HCT116 (cell line): ENCODE results near the gene ADCY6. TPM values are rescaled to one million over a fixed set of nuclear protein-coding genes. Genes with fewer than 3 reads are reported as not detected.

Experiments used
- ATAC-seq: fragments of 200-7000 bp; cut with Tn5 transposase; 2 replicates; pipeline ENCODE4 v1.9.1; 2020; ENCODE audit warnings: mild to moderate bottlenecking, moderate library complexity
- BruUV-seq: library from RNA; stranded (reverse); fragments of 400-500 nt; replicated peaks from 2 replicates; lab custom pipeline; 2021; lab: Mats Ljungman, UMichigan
- CTCF ChIA-PET: fragments of 300-600 bp; sonication (Branson Sonifier 250); formaldehyde crosslinking; loops from one replicate; lab custom pipeline; 2021; ENCODE audit warnings: antibody characterized with exemption; lab: Charles Lee
- POLR2A ChIA-PET: fragments of 300-600, 350-600 bp; sonication (Branson Sonifier 250); formaldehyde crosslinking; loops from one replicate; lab custom pipeline; 2021; ENCODE audit warnings: antibody characterized with exemption; lab: Charles Lee
- RAD21 ChIA-PET, 2 experiments: fragments of 300-600 bp; sonication (Branson Sonifier 250); formaldehyde crosslinking; loops; one replicate each; lab custom pipeline; 2023; ENCODE audit warnings: low total read pairs in 2 of 2; ENCODE audit not compliant: uncharacterized antibody in 2 of 2, unreplicated experiment in 2 of 2, low non-redundant PET in 1 of 2; lab: Charles Lee
- DNase-seq: peaks from one replicate; pipeline ENCODE4 v3.0.0-alpha.2; 2010; ENCODE audit warnings: low read depth, low spot score
- H2AFZ ChIP-seq: fragments of 200-600 bp; shearing (Covaris generic), sonication (generic); 2 replicates; pipeline ENCODE4 v1.6.1; 2017; ENCODE audit warnings: low read depth, mixed run types, mixed read lengths, antibody characterized with exemption, low read length; ENCODE audit not compliant: poor library complexity, severe bottlenecking
- H3K27ac ChIP-seq: 2 replicates; pipeline ENCODE4 v1.5.1; 2012; ENCODE audit warnings: low read depth, low read length
- H3K27me3 ChIP-seq: fragments of 200-600 bp; sonication (generic); 2 replicates; pipeline ENCODE4 v1.6.1; 2016; ENCODE audit warnings: mixed run types, low read length, mixed read lengths; ENCODE audit not compliant: insufficient read depth
- H3K36me3 ChIP-seq, 2 experiments: fragments of 200-500 bp in 1 of 2; fragments of 200-600 bp in 1 of 2; sonication (Bioruptor generic) in 1 of 2; sonication (generic) in 1 of 2; 2 replicates each; pipeline versions ENCODE4 v1.5.1 to v1.6.1; 2014 to 2016; ENCODE audit warnings: low read length in 2 of 2, inconsistent platforms in 1 of 2, mixed read lengths in 1 of 2, mixed run types in 1 of 2; ENCODE audit not compliant: insufficient read depth in 2 of 2, control insufficient read depth in 1 of 2
- H3K4me1 ChIP-seq, 2 experiments: fragments of 200-600 bp in 1 of 2; sonication (generic) in 1 of 2; 2 replicates each; pipeline versions ENCODE4 v1.5.1 to v1.6.1; 2012 to 2017; ENCODE audit warnings: low read length in 2 of 2, inconsistent platforms in 1 of 2, mild to moderate bottlenecking in 1 of 2, mixed read lengths in 1 of 2, mixed run types in 1 of 2, moderate library complexity in 1 of 2; ENCODE audit not compliant: insufficient read depth in 2 of 2, control insufficient read depth in 1 of 2
- H3K4me2 ChIP-seq: fragments of 200-600 bp; sonication (generic); 2 replicates; pipeline ENCODE4 v1.6.1; 2017; ENCODE audit warnings: mixed run types, low read length, mixed read lengths
- H3K4me3 ChIP-seq, 2 experiments: fragments of 200-600 bp in 1 of 2; sonication (generic) in 1 of 2; replicated peaks in 1 of 2; 2 replicates each; pipeline ENCODE4 v1.5.1; 2011 to 2016; ENCODE audit warnings: low read length in 2 of 2, control low read depth in 1 of 2, low read depth in 1 of 2, mild to moderate bottlenecking in 1 of 2, mixed read lengths in 1 of 2, mixed run types in 1 of 2
- H3K79me2 ChIP-seq: fragments of 200-600 bp; sonication (generic); 2 replicates; pipeline ENCODE4 v1.6.1; 2017; ENCODE audit warnings: mild to moderate bottlenecking, mixed run types, low read length, moderate library complexity, mixed read lengths; ENCODE audit not compliant: insufficient read depth
- H3K9ac ChIP-seq: fragments of 200-600 bp; sonication (generic); 2 replicates; pipeline ENCODE4 v1.6.1; 2016; ENCODE audit warnings: low read length, mixed read lengths
- H3K9me2 ChIP-seq: fragments of 200-600 bp; sonication (generic), shearing (Covaris generic); 2 replicates; pipeline ENCODE4 v1.6.1; 2017; ENCODE audit warnings: mixed run types, mild to moderate bottlenecking, moderate library complexity; ENCODE audit not compliant: insufficient read depth
- H3K9me3 ChIP-seq, 2 experiments: fragments of 200-500 bp in 1 of 2; fragments of 200-600 bp in 1 of 2; sonication (Bioruptor generic) in 1 of 2; sonication (generic) in 1 of 2; 2 replicates each; pipeline ENCODE4 v1.6.1; 2014 to 2017; ENCODE audit warnings: low read length in 2 of 2, mixed read lengths in 2 of 2, inconsistent platforms in 1 of 2, low read depth in 1 of 2, mild to moderate bottlenecking in 1 of 2, mixed run types in 1 of 2, moderate library complexity in 1 of 2; ENCODE audit not compliant: control insufficient read depth in 1 of 2, insufficient read depth in 1 of 2
- H4K20me1 ChIP-seq: fragments of 200-600 bp; sonication (generic), shearing (Covaris generic); 2 replicates; pipeline ENCODE4 v1.6.1; 2017; ENCODE audit warnings: mixed run types, mild to moderate bottlenecking, moderate library complexity; ENCODE audit not compliant: insufficient read depth
- CBX3 ChIP-seq: IDR thresholded peaks from 2 replicates; pipeline ENCODE4 v1.6.1; 2012; ENCODE audit warnings: low read depth
- EGR1 ChIP-seq: IDR thresholded peaks from 2 replicates; pipeline ENCODE4 v1.6.1; 2012; ENCODE audit warnings: low read depth
- ELF1 ChIP-seq: IDR thresholded peaks from 2 replicates; pipeline ENCODE4 v1.6.1; 2012; ENCODE audit warnings: low read depth, borderline replicate concordance
- EZH2 ChIP-seq: fragments of 200-600 bp; sonication (generic); IDR thresholded peaks from 2 replicates; pipeline ENCODE4 v1.6.1; 2017; ENCODE audit warnings: antibody characterized with exemption, mixed run types
- FOSL1 ChIP-seq: IDR thresholded peaks from 2 replicates; pipeline ENCODE4 v1.6.1; 2012; ENCODE audit warnings: low read depth
- JUND ChIP-seq: IDR thresholded peaks from 2 replicates; pipeline ENCODE4 v1.6.1; 2012
- MAX ChIP-seq: IDR thresholded peaks from 2 replicates; pipeline ENCODE4 v1.6.1; 2012
- POLR2A ChIP-seq: IDR thresholded peaks from 2 replicates; pipeline ENCODE4 v1.7.0; 2011; ENCODE audit warnings: borderline replicate concordance; ENCODE audit not compliant: insufficient read depth, insufficient read length; ENCODE audit errors: extremely low read depth
- POLR2AphosphoS5 ChIP-seq: IDR thresholded peaks from 2 replicates; pipeline ENCODE4 v1.6.1; 2011; ENCODE audit warnings: mild to moderate bottlenecking, low read depth, low read length, moderate library complexity
- RAD21 ChIP-seq: IDR thresholded peaks from 2 replicates; pipeline ENCODE4 v1.6.1; 2012; ENCODE audit warnings: low read depth, mild to moderate bottlenecking
- REST ChIP-seq: IDR thresholded peaks from 2 replicates; pipeline ENCODE4 v1.6.1; 2012; ENCODE audit warnings: low read depth
- SIN3A ChIP-seq: IDR thresholded peaks from 2 replicates; pipeline ENCODE4 v1.6.1; 2012; ENCODE audit warnings: low read depth
- SP1 ChIP-seq: IDR thresholded peaks from 2 replicates; pipeline ENCODE4 v1.6.1; 2012; ENCODE audit warnings: low read depth
- YY1 ChIP-seq: IDR thresholded peaks from 2 replicates; pipeline ENCODE4 v1.6.1; 2011; ENCODE audit warnings: low read length, low read depth, moderate library complexity, mild to moderate bottlenecking; ENCODE audit not compliant: insufficient replicate concordance; ENCODE audit errors: extremely low read depth
- ZFX ChIP-seq: fragments of 450-650 bp; IDR thresholded peaks from 2 replicates; pipeline ENCODE4 v1.6.1; 2017
- intact Hi-C: fragments of 100-400 bp; cut with micrococcal nuclease; formaldehyde crosslinking; loops from 2 replicates; pipeline ENCODE4 v1.10.0; 2022
- total RNA-seq: library from RNA; stranded (reverse); gene quantifications from one replicate; pipeline ENCODE4 v1.2.1, GENCODE V29; 2021; ENCODE audit not compliant: unreplicated experiment
- TF ChIP-seq, protein P1 (sequence below): IDR thresholded peaks from 2 replicates; pipeline ENCODE4 v1.6.1; 2012
- TF ChIP-seq, protein P2 (sequence below): IDR thresholded peaks from 2 replicates; pipeline ENCODE4 v1.6.1; 2011; ENCODE audit warnings: mild to moderate bottlenecking, low read length, moderate library complexity; ENCODE audit not compliant: insufficient replicate concordance; ENCODE audit errors: extremely low read depth

The ADCY6 gene
- total RNA-seq, 1 experiment from 2014 or later: 24.9 TPM

DNA sequence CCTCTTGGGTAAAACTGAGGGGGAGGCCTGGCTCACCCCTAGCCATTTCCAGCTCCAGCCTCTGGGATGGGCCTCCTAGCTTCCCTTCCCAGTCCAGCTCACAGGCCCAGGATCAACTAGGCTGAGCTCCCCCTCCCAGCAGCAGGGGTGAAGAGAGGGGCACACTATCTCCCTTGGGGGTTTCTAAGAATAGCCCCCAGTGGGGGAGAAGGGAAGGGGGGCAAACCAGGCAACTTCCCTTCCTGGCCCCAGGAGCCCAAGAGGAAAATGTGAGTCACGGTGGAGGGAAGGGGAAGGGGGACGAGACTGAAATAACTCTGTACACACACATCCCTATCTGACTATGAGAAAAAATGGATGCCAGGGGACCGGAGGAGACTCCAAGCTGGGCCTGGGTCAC is 9.0 kb downstream of the ADCY6 start:
- TF ChIP-seq SP1 (no peak), RAD21 (no peak), POLR2AphosphoS5 (no peak), ZFX (no peak), JUND (no peak), FOSL1 (no peak), ELF1 (no peak), CBX3 (no peak), MAX (no peak), YY1 (no peak), EZH2 (no peak), POLR2A (no peak), EGR1 (no peak), SIN3A (no peak), REST (no peak)
- TF ChIP-seq, protein P1, sequence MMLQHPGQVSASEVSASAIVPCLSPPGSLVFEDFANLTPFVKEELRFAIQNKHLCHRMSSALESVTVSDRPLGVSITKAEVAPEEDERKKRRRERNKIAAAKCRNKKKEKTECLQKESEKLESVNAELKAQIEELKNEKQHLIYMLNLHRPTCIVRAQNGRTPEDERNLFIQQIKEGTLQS: no peak
- TF ChIP-seq, protein P2, sequence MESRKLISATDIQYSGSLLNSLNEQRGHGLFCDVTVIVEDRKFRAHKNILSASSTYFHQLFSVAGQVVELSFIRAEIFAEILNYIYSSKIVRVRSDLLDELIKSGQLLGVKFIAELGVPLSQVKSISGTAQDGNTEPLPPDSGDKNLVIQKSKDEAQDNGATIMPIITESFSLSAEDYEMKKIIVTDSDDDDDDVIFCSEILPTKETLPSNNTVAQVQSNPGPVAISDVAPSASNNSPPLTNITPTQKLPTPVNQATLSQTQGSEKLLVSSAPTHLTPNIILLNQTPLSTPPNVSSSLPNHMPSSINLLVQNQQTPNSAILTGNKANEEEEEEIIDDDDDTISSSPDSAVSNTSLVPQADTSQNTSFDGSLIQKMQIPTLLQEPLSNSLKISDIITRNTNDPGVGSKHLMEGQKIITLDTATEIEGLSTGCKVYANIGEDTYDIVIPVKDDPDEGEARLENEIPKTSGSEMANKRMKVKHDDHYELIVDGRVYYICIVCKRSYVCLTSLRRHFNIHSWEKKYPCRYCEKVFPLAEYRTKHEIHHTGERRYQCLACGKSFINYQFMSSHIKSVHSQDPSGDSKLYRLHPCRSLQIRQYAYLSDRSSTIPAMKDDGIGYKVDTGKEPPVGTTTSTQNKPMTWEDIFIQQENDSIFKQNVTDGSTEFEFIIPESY: no peak
- peaks cover 4 to 20% of the 10 kb centered on the region in 2 experiments; a peak in 3 of 4 replicates for H3K4me1 ChIP-seq
- H3K9me2 ChIP-seq: no peaks in the 10 kb centered on the region
- ChIA-PET CTCF (interaction anchor here (0.8 to 1.4 kb wide), 2 partner anchors 26 to 35 kb away, joined by 3 read pairs; no protein-coding TSS in a partner anchor), RAD21 (no interaction called here), POLR2A (no interaction called here)
- H3K27ac ChIP-seq: no peak overlapping the region
- no peak for ATAC-seq
- H3K9ac ChIP-seq: no peak overlapping the region
- H2AFZ ChIP-seq: no peak overlapping the region
- H3K36me3 ChIP-seq: peaks cover 0 to 2% of the 10 kb centered on the region in 2 experiments; a peak in 1 of 4 replicates
- intact Hi-C loops: no loop called here
- H3K4me2 ChIP-seq: no peak overlapping the region
- no TSS peak for BruUV-seq
- no peaks in the 10 kb centered on the region for H3K27me3 ChIP-seq
- DNase-seq: no peak
- H3K4me3 ChIP-seq: no peak overlapping the region
- H3K79me2 ChIP-seq: no peaks in the 10 kb centered on the region
- no peaks in the 10 kb centered on the region for H4K20me1 ChIP-seq
- no peaks in the 10 kb centered on the region for H3K9me3 ChIP-seq
